HG03520 (cell line): ENCODE data around the gene RPL28.

Experiments
- ATAC-seq: cut with Tn5 transposase; IDR thresholded peaks from one replicate; pipeline ENCODE4 v1.9.1; 2021; ENCODE audit warnings: mild to moderate bottlenecking, moderate library complexity; ENCODE audit not compliant: unreplicated experiment

Gene RPL28

GRCh38 chr19:55372316-55373081 is 13.2 kb upstream of the RPL28 start:
- no peak for ATAC-seq

DNA sequence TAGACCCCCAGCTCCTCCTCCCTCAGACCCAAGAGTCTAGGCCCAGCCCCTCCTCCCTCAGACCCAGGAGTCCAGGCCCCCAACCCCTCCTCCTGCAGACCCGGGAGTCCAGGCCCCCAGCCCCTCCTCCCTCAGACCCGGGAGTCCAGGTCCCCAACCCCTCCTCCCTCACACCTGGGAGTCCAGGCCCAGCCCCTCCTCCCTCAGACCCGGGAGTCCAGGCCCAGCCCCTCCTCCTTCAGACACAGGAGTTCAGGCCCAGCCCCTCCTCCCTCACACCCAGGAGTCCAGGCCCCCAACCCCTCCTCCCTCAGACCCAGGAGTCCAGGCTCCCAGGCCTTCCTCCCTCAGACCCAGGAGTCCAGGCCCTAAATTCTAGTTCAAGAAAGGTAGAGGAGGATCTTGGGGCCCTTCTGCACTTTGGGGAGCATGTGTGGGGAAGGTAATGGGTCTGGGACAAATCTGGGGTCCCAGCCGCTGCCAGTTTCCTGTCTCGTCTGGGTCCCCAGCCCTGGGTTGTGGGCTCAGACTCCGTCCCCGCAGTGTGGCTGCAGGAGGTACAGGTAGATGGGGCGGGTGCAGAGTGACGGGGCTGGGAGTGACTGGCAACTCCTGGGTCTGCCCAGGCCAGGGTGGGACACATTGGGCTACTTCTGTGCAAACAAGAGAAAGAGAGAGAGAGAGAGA is 12.3 kb upstream of the RPL28 start:
- ATAC-seq: no peak

DNA sequence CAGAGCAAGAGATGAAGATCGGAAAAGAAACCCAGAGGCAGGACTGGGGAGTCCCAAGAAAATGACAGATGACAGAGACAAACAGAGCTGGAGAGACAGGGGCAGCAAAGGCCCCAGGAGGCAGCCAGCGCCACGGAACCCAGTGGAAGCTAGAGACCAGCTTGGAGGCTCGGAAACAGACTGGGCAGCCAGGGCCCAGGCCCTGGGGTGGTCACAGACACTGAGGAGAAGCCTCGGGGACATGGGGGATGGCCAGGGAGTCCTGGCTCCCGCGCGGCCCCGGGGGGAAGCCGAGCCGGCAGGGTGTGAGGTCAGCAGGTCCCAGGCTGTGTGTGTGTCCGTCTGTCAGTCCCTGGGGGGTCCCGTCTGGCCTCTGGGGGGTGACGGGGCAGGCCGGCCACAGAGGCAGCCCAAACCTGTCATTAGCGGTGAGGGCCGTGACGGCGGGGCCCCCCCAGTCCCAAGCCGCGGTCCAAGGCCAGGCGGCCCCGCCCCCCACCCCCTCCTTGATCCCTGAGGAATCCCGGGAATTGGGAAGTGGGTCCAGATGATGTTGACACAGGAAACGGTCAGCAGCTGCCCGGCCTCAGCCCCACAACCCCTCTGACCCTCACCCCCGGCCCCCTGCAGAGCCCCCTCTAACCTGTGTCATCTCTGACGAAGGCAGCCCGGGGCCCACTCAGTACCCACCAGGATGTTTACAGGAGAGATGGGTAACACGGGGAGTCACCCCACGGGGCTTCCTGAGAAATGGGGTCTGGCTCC is 11.6 kb upstream of the RPL28 start:
- ATAC-seq: no peak

- ATAC-seq: no peak
Observed at GRCh38 chr19:55376241-55376933, 9.3 kb upstream of the RPL28 start, which contains the start of gene TMEM190. Gene TMEM190, plus strand, starts transcription at chr19:55376826. Its CDS starts 28 bp downstream, at chr19:55376854.

- ATAC-seq: no peak
Observed at GRCh38 chr19:55377356-55378131, 8.2 kb upstream of the RPL28 start.

GRCh38 chr19:55379174-55379573 is 6.6 kb upstream of the RPL28 start:
- ATAC-seq: no peak

GRCh38 chr19:55382013-55382412 is 3.7 kb upstream of the RPL28 start:
- ATAC-seq: no peak

- no peak for ATAC-seq
Observed at GRCh38 chr19:55382522-55383054, 3.1 kb upstream of the RPL28 start.

DNA sequence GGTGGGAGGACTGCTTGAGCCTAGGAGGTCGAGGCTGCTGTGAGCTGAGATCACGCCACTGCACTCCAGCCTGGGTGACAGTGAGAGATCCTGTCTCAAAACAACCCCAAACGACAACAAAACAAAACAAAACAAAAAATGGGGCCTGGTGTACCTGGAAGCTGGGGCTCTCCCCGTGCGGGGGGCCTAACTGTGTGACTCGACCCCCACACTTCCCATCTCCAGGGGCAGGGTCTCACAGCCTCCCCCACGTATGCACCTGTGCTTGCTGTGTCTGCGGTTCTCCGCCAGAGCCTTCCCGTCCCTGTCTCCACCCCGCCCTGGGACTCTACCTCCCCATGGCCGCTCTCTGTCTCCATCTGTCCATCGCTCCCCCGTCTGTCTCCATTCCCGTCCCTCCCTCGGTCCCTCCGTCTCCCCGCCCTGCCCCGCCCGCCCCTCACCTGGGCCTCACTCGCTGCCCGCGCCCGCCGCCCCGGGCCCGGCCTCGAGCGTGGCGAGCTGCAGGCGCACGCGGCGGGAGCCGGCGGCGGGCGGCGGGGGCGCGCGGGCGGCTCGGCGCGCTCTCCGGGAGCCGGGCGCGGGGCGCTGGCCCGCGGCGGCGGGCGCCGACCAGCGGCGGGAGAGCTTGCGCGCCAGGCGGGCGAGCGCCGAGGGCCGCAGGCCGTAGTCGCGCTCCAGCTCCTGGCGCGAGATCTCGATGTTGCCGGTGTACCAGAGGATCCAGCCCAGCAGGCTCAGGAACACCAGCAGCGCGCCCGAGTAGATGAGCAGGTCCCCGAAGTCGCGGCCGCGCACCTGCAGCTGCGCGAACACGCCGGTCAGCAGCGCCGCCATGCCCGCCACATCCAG is 2.2 kb upstream of the RPL28 start:
- ATAC-seq: no peak

DNA sequence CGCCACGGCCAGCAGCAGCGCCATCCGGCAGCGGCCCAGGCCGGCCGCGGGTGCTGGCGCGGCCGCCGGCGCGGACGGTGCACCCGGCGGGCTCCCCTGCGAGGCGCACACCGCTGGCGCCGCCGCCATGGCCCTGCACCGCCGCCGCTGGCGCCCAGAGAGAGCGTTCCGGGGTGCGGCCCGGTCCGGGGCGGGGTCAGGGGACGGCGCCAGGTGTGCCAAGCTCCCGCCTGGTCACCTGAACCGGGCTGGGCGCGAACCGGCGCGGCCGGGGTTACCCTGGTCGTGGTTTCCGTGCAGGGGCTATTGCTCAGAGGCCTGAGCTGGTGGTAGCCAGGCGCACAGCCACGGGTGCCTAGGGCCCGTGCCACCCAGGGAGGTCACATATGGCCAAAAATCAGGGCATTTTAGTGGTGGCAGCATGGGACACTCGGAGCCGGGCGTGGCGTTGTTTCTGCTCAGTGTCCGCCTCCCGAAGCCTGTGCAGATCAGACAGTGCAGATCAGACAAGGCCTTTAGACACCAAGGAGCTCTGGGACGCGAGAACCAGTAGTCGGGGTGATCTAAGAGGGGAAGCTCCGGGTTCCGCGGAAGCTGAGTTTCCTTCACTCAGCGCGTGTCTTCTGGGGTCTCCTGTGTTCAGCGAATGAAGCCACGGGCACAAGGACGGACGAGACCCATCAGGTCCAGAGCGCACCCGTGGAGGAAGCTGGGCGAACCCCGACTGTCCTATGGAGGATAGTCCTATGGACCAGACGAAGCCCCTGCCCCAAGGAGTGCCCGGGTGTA is 1.4 kb upstream of the RPL28 start, which contains the start of gene TMEM238:
Gene TMEM238, minus strand, starts transcription at position 162 of the 789 bp plus-strand sequence. Its CDS starts 33 bp downstream, at position 129.
- no peak for ATAC-seq

DNA sequence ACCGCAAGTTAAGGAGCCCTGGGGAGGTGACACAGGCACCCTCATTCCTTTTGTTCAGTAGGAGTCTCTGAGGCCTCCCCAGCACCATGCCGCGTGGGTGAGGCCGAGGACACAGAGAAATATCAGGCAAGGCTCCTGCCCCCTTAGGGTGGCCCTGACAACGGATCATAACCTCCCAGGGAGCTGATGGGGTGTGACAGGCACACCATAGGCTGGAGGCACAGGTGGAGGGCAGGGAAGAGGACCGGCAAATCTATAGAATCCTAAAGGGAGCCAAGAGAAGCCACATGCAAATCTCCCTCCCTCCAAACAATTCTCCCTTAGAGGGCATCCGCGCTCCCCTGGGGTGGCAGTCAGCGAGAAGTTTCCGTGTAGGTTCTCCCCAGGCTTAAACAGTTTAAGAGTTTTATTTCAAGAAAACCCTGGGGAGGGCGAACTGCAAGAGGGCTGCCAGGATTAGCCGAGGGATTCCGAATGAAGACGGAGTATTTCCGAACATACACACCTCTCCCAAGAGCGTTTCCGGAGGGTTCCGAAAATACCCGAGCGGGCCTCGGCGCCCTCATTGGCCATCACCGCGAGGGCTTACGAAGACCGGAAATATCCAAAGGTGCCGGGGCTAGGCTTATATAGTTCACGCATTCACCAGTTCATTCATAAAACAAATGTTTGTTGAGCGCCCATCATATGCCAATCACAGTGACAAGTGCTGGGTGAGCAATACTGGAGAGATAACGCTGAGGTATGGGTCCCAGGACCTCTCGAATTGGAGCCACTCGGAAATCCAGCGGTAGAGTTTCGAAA is 610 bp upstream of the RPL28 start:
- peak; percentile 47 for ATAC-seq

DNA sequence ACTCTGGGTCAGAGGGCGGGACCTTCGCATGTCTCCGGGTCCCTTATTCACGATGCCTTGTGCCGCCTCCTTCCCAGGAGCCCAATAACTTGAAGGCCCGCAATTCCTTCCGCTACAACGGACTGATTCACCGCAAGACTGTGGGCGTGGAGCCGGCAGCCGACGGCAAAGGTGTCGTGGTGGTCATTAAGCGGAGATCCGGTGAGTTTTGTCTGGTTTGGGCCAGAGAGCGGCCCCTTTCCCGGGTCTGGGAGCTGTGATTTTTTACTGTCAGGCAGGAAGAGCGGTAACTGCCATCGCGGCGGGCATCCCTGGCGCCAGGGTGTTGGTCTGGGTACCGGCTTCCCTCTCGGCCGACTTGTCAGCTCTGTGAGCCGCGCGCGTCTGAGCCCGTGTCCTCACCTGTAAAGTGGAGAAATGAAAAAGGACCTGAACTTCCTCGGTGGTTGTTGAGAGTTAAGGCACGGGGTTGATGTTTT is 800 bp downstream of the RPL28 start:
- ATAC-seq: no peak

DNA sequence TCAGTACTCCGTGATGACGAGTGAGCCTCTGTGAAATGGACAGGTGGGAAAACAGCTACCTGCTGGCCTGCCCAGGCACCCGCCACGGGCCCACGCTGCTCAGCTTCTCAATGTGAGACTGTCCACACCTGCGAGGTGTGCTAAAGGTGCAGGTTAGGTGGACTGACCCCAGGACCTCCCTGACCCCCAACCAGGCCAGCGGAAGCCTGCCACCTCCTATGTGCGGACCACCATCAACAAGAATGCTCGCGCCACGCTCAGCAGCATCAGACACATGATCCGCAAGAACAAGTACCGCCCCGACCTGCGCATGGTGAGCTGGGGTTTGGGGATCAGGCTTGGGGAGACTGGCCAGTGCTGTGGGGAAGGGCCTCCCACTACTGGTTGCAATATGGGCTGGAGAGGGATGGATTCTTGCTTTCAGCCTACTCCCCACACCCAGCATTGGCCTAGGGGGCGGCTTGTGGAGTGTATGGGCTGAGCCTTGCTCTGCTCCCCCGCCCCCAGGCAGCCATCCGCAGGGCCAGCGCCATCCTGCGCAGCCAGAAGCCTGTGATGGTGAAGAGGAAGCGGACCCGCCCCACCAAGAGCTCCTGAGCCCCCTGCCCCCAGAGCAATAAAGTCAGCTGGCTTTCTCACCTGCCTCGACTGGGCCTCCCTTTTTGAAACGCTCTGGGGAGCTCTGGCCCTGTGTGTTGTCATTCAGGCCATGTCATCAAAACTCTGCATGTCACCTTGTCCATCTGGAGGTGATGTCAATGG is 2.2 kb downstream of the RPL28 start:
- ATAC-seq: no peak

GRCh38 chr19:55389386-55390317 is 3.9 kb downstream of the RPL28 start:
- ATAC-seq: no peak

DNA sequence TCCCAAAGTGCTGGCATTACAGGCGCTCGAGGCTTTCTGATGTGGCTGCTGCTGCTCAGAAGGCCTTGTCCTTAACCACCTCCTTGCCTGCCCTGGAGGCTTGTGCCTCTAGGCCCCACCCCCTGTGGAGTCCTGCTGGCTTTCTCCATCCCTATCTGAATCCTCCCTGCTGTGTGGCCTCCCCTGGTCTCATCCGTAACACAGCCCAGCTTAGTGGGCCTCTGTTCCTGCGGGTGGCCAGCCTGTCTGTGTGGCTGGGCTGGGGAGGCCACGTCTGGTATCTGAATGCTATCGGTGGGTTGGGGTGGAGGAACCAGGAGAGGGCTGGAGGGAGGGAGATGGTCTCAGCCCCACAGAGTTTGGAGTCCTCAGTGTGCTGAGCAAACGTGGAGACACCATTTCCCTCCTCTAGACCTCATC is 4.7 kb downstream of the RPL28 start:
- ATAC-seq: no peak
